D341Med (cell line): ENCODE data around the gene QPCT.
"Not testable (repeated sequence)": the region's sequence is repeated elsewhere in the genome, so short reads cannot be mapped to it uniquely, and the experiment has no call there.

Experiments used
- DNase-seq: peaks from one replicate; pipeline ENCODE4 v3.0.0; 2012; ENCODE audit warnings: low spot score

QPCT gene

GRCh38 chr2:37344453-37345361 is at the start of gene QPCT:
QPCT (plus strand) TSS chr2:37344630; CDS start chr2:37344732, 102 bp downstream.
- peak; percentile 24 for DNase-seq

GRCh38 chr2:37294858-37295257 is 49.6 kb upstream of the QPCT start:
- not testable (repeated sequence) for DNase-seq

GRCh38 chr2:37295469-37296073 is 48.9 kb upstream of the QPCT start:
- DNase-seq = no peak

GRCh38 chr2:37297632-37298031 is 46.8 kb upstream of the QPCT start:
- no peak for DNase-seq

GRCh38 chr2:37300146-37300545 is 44.3 kb upstream of the QPCT start:
- no peak for DNase-seq

- DNase-seq = no peak
These were observed 43.9 kb upstream of the QPCT start for GRCh38 chr2:37300578-37300977.

- no peak for DNase-seq
These were observed 43.0 kb upstream of the QPCT start for GRCh38 chr2:37301408-37301807.

GRCh38 chr2:37302701-37303252 is 41.7 kb upstream of the QPCT start:
- no peak for DNase-seq

GRCh38 chr2:37306024-37306423 is 38.4 kb upstream of the QPCT start:
- peak; percentile 57 for DNase-seq

- DNase-seq = no peak
These were observed 36.9 kb upstream of the QPCT start for GRCh38 chr2:37307500-37307899.

GRCh38 chr2:37315364-37315763 is 29.1 kb upstream of the QPCT start:
- DNase-seq = no peak

- DNase-seq = no peak
These were observed 28.2 kb upstream of the QPCT start for GRCh38 chr2:37316181-37316580.

GRCh38 chr2:37317746-37318145 is 26.7 kb upstream of the QPCT start:
- DNase-seq = no peak

GRCh38 chr2:37318401-37318800 is 26.0 kb upstream of the QPCT start:
- no peak for DNase-seq

GRCh38 chr2:37319754-37320609 is 24.4 kb upstream of the QPCT start:
- DNase-seq = no peak

- no peak for DNase-seq
These were observed 23.3 kb upstream of the QPCT start for GRCh38 chr2:37321029-37321682.

GRCh38 chr2:37322368-37322767 is 22.1 kb upstream of the QPCT start:
- DNase-seq = peak; percentile 37

GRCh38 chr2:37323176-37323780 is 21.2 kb upstream of the QPCT start:
- DNase-seq = no peak

GRCh38 chr2:37323781-37324535 is 20.5 kb upstream of the QPCT start:
- DNase-seq = peak; percentile 66

GRCh38 chr2:37324536-37324785 is 20.0 kb upstream of the QPCT start:
- DNase-seq = no peak
